ENCODE results near the gene MPV17. TPM values are rescaled to one million over a fixed set of nuclear protein-coding genes. Genes with fewer than 3 reads are reported as not detected.

Gene MPV17
- total and polyA plus RNA-seq, 2 of the 13 experiments (the other 11 are each of a cell fraction or from before 2014, with no cell fraction given) = 48.9 to 129 TPM

- TF ChIP-seq ZNF18 (CRISPR knock-in tag; IDR thresholded peaks at IDR 0.05; ENCODE audit: insufficient replicate concordance) (peak; percentile 65), ZNF674 (CRISPR knock-in tag; IDR thresholded peaks at IDR 0.05; ENCODE audit: low read depth) (no peak), ZNF550 (CRISPR knock-in tag; IDR thresholded peaks at IDR 0.05; ENCODE audit: borderline replicate concordance) (no peak), ZFP37 (CRISPR knock-in tag; IDR thresholded peaks at IDR 0.05; ENCODE audit: borderline replicate concordance) (peak; percentile 71; the same call in 1 of the 2 replicates), ZNF562 (CRISPR knock-in tag; IDR thresholded peaks at IDR 0.05; ENCODE audit: borderline replicate concordance) (no peak), SMC3 (IDR thresholded peaks at IDR 0.05; ENCODE audit: low read length) (no peak), ZNF724P (CRISPR knock-in tag; IDR thresholded peaks at IDR 0.05; ENCODE audit: borderline replicate concordance) (no peak), ZNF256 (CRISPR knock-in tag; conservative IDR thresholded peaks at IDR 0.05) (0 out of 2 replicates have a peak, but pooled peaks have one; percentile 17), ZNF264 (CRISPR knock-in tag; IDR thresholded peaks at IDR 0.05) (no peak; the same call in 1 of the 2 replicates), MTA1 (CRISPR knock-in tag; IDR thresholded peaks at IDR 0.05; ENCODE audit: borderline replicate concordance) (no peak; the same call in 1 of the 2 replicates), ZNF263 (CRISPR knock-in tag; IDR thresholded peaks at IDR 0.05) (peak; percentile 55; the same call in 1 of the 2 replicates), PHF20 (CRISPR knock-in tag; IDR thresholded peaks at IDR 0.05) (peak; percentile 91), CCDC6 (CRISPR knock-in tag; IDR thresholded peaks at IDR 0.05) (no peak), ZBTB7B (CRISPR knock-in tag; IDR thresholded peaks at IDR 0.05) (peak; percentile 85), ZNF703 (CRISPR knock-in tag; IDR thresholded peaks at IDR 0.05; ENCODE audit: borderline replicate concordance) (no peak), BRCA1 (CRISPR knock-in tag; IDR thresholded peaks at IDR 0.05) (peak; percentile 49; the same call in 1 of the 2 replicates), ZNF44 (CRISPR knock-in tag; IDR thresholded peaks at IDR 0.05) (no peak; the same call in 1 of the 2 replicates), ZNF747 (CRISPR knock-in tag; IDR thresholded peaks at IDR 0.05; ENCODE audit: borderline replicate concordance) (peak; percentile 97), ZNF878 (CRISPR knock-in tag; IDR thresholded peaks at IDR 0.05) (no peak), ATF1 (CRISPR knock-in tag; IDR thresholded peaks at IDR 0.05) (no peak), HINFP (CRISPR knock-in tag; IDR thresholded peaks at IDR 0.05; ENCODE audit: low read depth) (peak; percentile 60), TEAD2 (CRISPR knock-in tag; IDR thresholded peaks at IDR 0.05) (no peak), TOE1 (CRISPR knock-in tag; IDR thresholded peaks at IDR 0.05) (no peak), ATF7 (IDR thresholded peaks at IDR 0.05) (no peak), ATF7 (CRISPR knock-in tag; IDR thresholded peaks at IDR 0.05) (peak; percentile 83; the same call in 1 of the 2 replicates), SRSF9 (IDR thresholded peaks at IDR 0.05; ENCODE audit: borderline replicate concordance, insufficient read depth, low read depth, low read length, poor library complexity, severe bottlenecking) (no peak), RBAK (CRISPR knock-in tag; IDR thresholded peaks at IDR 0.05) (no peak), AKAP8 (CRISPR knock-in tag; IDR thresholded peaks at IDR 0.05) (no peak)
Observed at GRCh38 chr2:27322766-27323595, at the start of gene MPV17 (continued).

All from HepG2 (cell line).